Liver (tissue), 9 donors: ENCODE results near the gene SLC25A26. TPM values are rescaled to one million over a fixed set of nuclear protein-coding genes. Genes with fewer than 3 reads are reported as not detected.

Experiments used
- DNase-seq: peaks from one replicate; pipeline ENCODE4 v3.0.0-alpha.2; 2017; ENCODE audit warnings: low spot score
- H3K27ac ChIP-seq, 2 donors: one replicate each; pipeline ENCODE4 v1.7.0; 2013; ENCODE audit warnings: inconsistent platforms in 2 of 2, low read length in 2 of 2, control low read depth in 1 of 2, low read depth in 1 of 2, mild to moderate bottlenecking in 1 of 2
- H3K27me3 ChIP-seq, 4 donors: one replicate each; pipeline versions ENCODE4 v1.6.1 to v1.7.0; 2013; ENCODE audit warnings: low read length in 3 of 4, inconsistent platforms in 1 of 4, mild to moderate bottlenecking in 1 of 4, moderate library complexity in 1 of 4; ENCODE audit not compliant: control insufficient read depth in 4 of 4, insufficient read depth in 4 of 4
- H3K36me3 ChIP-seq, 4 donors: one replicate each; pipeline versions ENCODE4 v1.6.1 to v1.7.0; 2013; ENCODE audit warnings: low read length in 3 of 4, mild to moderate bottlenecking in 3 of 4, low read depth in 1 of 4, moderate library complexity in 1 of 4; ENCODE audit not compliant: control insufficient read depth in 4 of 4, insufficient read depth in 3 of 4
- H3K4me1 ChIP-seq, 4 donors: one replicate each; pipeline versions ENCODE4 v1.6.1 to v1.7.0; 2013; ENCODE audit warnings: low read length in 3 of 4, mild to moderate bottlenecking in 3 of 4, moderate library complexity in 1 of 4; ENCODE audit not compliant: control insufficient read depth in 4 of 4, insufficient read depth in 4 of 4
- H3K4me3 ChIP-seq, 3 donors: one replicate each; pipeline versions ENCODE4 v1.6.1 to v1.7.0; 2013; ENCODE audit warnings: low read length in 3 of 3, control low read depth in 1 of 3, low read depth in 1 of 3, mild to moderate bottlenecking in 1 of 3
- H3K9ac ChIP-seq, 2 donors: one replicate each; pipeline ENCODE4 v1.7.0; 2013; ENCODE audit warnings: low read length in 2 of 2, mild to moderate bottlenecking in 2 of 2, moderate library complexity in 2 of 2, control low read depth in 1 of 2, low read depth in 1 of 2
- H3K9me3 ChIP-seq, 4 donors: one replicate each; pipeline versions ENCODE4 v1.6.1 to v1.7.0; 2013; ENCODE audit warnings: low read length in 3 of 4; ENCODE audit not compliant: control insufficient read depth in 4 of 4
- ATF3 ChIP-seq: IDR thresholded peaks from 2 replicates; pipeline ENCODE4 v1.6.1; 2016; ENCODE audit warnings: antibody characterized with exemption
- CTCF ChIP-seq: fragments of 150-350 bp; IDR thresholded peaks from 2 replicates; pipeline ENCODE4 v1.5.1; 2017; ENCODE audit warnings: improper control_type of control experiment, low read depth, low read length; ENCODE audit not compliant: missing input control
- EGR1 ChIP-seq, 2 donors: IDR thresholded peaks; 2 replicates each; pipeline ENCODE4 v1.6.1; 2016 to 2018; ENCODE audit warnings: antibody characterized with exemption in 2 of 2, low read depth in 2 of 2
- FOXA1 ChIP-seq: IDR thresholded peaks from 2 replicates; pipeline ENCODE4 v1.6.1; 2016; ENCODE audit warnings: antibody characterized with exemption
- FOXA2 ChIP-seq: IDR thresholded peaks from 2 replicates; pipeline ENCODE4 v1.6.1; 2016; ENCODE audit warnings: antibody characterized with exemption
- GABPA ChIP-seq, 2 donors: IDR thresholded peaks in 1 of 2; conservative IDR thresholded peaks in 1 of 2; 2 replicates each; pipeline ENCODE4 v1.6.1; 2016; ENCODE audit warnings: antibody characterized with exemption in 2 of 2, mild to moderate bottlenecking in 1 of 2, moderate library complexity in 1 of 2
- HNF4A ChIP-seq, 2 donors: conservative IDR thresholded peaks; 2 replicates each; pipeline ENCODE4 v1.6.1; 2016; ENCODE audit warnings: antibody characterized with exemption in 2 of 2, mild to moderate bottlenecking in 2 of 2
- HNF4G ChIP-seq: IDR thresholded peaks from 2 replicates; pipeline ENCODE4 v1.6.1; 2016; ENCODE audit warnings: antibody characterized with exemption
- JUND ChIP-seq, 2 donors: IDR thresholded peaks; 2 replicates each; pipeline ENCODE4 v1.6.1; 2016; ENCODE audit warnings: antibody characterized with exemption in 2 of 2
- NR2F2 ChIP-seq: IDR thresholded peaks from 2 replicates; pipeline ENCODE4 v1.6.1; 2016; ENCODE audit warnings: antibody characterized with exemption
- RXRA ChIP-seq, 2 donors: IDR thresholded peaks; 2 replicates each; pipeline ENCODE4 v1.6.1; 2017 to 2018; ENCODE audit warnings: antibody characterized with exemption in 2 of 2, mild to moderate bottlenecking in 1 of 2
- TAF1 ChIP-seq: conservative IDR thresholded peaks from 2 replicates; pipeline ENCODE4 v1.6.1; 2016; ENCODE audit warnings: antibody characterized with exemption, mild to moderate bottlenecking
- YY1 ChIP-seq: IDR thresholded peaks from 2 replicates; pipeline ENCODE4 v1.6.1; 2016; ENCODE audit warnings: antibody characterized with exemption, mild to moderate bottlenecking
- WGBS: extraction: QIAGEN DNeasy Blood & Tissue Kit; methylation state at CpG from one replicate; pipeline ENCODE4 v1.1.7; 2013; 5-methylcytosine and 5-hydroxymethylcytosine counted together
- polyA plus RNA-seq, 2 donors: library from polyadenylated mRNA; stranded (reverse) in 1 of 2; unstranded in 1 of 2; fragments of 200-250 nt in 1 of 2; fragments of >200 nt in 1 of 2; fragmentation: Nextera tagmentation in 1 of 2; extraction: Ambion mirVana in 1 of 2; gene quantifications; one replicate each; pipeline versions ENCODE4 v1.2.1 to v1.2.3, GENCODE V29; 2013 to 2015
- total RNA-seq, 2 donors: library from RNA; depleted of rRNA; stranded (reverse); fragments of >200 nt; gene quantifications; one replicate each; pipeline ENCODE4 v1.2.3, GENCODE V29; 2014
- TF ChIP-seq, protein P1 (sequence below): IDR thresholded peaks from 2 replicates; pipeline ENCODE4 v1.6.1; 2016; ENCODE audit warnings: antibody characterized with exemption, mild to moderate bottlenecking
- TF ChIP-seq, protein P2 (sequence below): IDR thresholded peaks from 2 replicates; pipeline ENCODE4 v1.6.1; 2016; ENCODE audit warnings: antibody characterized with exemption
- donor health status: healthy.
- donor health status: healthy.
- donor health status: healthy.
- donor health status: healthy.
- donor health status: healthy.

Gene SLC25A26
- total and polyA plus RNA-seq, 4 donors = 9.9 to 21.6 (median 12.8) TPM

- Histone ChIP-seq H3K4me3 (no peak overlapping the region), H3K27me3 (no peaks in the 10 kb centered on the region), H3K4me1 (peaks cover 0 to 5% (median 2%) of the 10 kb centered on the region in 4 donors), H3K27ac (no peak overlapping the region), H3K36me3 (no peaks in the 10 kb centered on the region), H3K9me3 (no peaks in the 10 kb centered on the region), H3K9ac (no peak overlapping the region)
- no peak for DNase-seq
- WGBS = 71% methylated on average over 3 of the region's 3 CpGs
- TF ChIP-seq HNF4A (conservative IDR thresholded peaks at IDR 0.05) (no peak), RXRA (IDR thresholded peaks at IDR 0.05) (peak in 1 of 2 donors; percentile 70)
These were observed 12.6 kb upstream of the SLC25A26 start for GRCh38 chr3:66208189-66208588.

- Histone ChIP-seq H3K4me3 (no peak overlapping the region), H3K9me3 (no peaks in the 10 kb centered on the region), H3K27ac (no peak overlapping the region), H3K27me3 (no peaks in the 10 kb centered on the region), H3K9ac (no peak overlapping the region), H3K4me1 (peaks cover 0 to 1% (median 0%) of the 10 kb centered on the region in 4 donors), H3K36me3 (no peaks in the 10 kb centered on the region)
- DNase-seq = no peak
- TF ChIP-seq ATF3 (no peak), NR2F2 (no peak), JUND (IDR thresholded peaks at IDR 0.05) (no peak), GABPA (IDR thresholded peaks at IDR 0.05 in 1 of 2, conservative IDR thresholded peaks at IDR 0.05 in 1 of 2) (no peak), HNF4A (conservative IDR thresholded peaks at IDR 0.05) (no peak), YY1 (no peak)
- TF ChIP-seq, protein P1, sequence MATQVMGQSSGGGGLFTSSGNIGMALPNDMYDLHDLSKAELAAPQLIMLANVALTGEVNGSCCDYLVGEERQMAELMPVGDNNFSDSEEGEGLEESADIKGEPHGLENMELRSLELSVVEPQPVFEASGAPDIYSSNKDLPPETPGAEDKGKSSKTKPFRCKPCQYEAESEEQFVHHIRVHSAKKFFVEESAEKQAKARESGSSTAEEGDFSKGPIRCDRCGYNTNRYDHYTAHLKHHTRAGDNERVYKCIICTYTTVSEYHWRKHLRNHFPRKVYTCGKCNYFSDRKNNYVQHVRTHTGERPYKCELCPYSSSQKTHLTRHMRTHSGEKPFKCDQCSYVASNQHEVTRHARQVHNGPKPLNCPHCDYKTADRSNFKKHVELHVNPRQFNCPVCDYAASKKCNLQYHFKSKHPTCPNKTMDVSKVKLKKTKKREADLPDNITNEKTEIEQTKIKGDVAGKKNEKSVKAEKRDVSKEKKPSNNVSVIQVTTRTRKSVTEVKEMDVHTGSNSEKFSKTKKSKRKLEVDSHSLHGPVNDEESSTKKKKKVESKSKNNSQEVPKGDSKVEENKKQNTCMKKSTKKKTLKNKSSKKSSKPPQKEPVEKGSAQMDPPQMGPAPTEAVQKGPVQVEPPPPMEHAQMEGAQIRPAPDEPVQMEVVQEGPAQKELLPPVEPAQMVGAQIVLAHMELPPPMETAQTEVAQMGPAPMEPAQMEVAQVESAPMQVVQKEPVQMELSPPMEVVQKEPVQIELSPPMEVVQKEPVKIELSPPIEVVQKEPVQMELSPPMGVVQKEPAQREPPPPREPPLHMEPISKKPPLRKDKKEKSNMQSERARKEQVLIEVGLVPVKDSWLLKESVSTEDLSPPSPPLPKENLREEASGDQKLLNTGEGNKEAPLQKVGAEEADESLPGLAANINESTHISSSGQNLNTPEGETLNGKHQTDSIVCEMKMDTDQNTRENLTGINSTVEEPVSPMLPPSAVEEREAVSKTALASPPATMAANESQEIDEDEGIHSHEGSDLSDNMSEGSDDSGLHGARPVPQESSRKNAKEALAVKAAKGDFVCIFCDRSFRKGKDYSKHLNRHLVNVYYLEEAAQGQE = no peak
- 91% methylated on average over 9 of the region's 9 CpGs for WGBS
These were observed 10.0 kb upstream of the SLC25A26 start for GRCh38 chr3:66210687-66211295.

GRCh38 chr3:66211779-66212178 lies 9.0 kb upstream of the SLC25A26 start:
- peaks cover 0 to 1% (median 0%) of the 10 kb centered on the region in 4 donors for H3K4me1 ChIP-seq
- WGBS = 81% methylated on average over 4 of the region's 4 CpGs
- H3K4me3 ChIP-seq = no peak overlapping the region
- no peaks in the 10 kb centered on the region for H3K36me3 ChIP-seq
- no peak for DNase-seq
- no peak overlapping the region for H3K27ac ChIP-seq
- H3K27me3 ChIP-seq = no peaks in the 10 kb centered on the region
- H3K9ac ChIP-seq = no peak overlapping the region
- H3K9me3 ChIP-seq = no peaks in the 10 kb centered on the region
- TF ChIP-seq GABPA (IDR thresholded peaks at IDR 0.05 in 1 of 2, conservative IDR thresholded peaks at IDR 0.05 in 1 of 2) (no peak), HNF4G (no peak), YY1 (no peak), FOXA2 (no peak), NR2F2 (no peak), HNF4A (conservative IDR thresholded peaks at IDR 0.05) (no peak), TAF1 (no peak), JUND (IDR thresholded peaks at IDR 0.05) (no peak), CTCF (no peak), EGR1 (IDR thresholded peaks at IDR 0.05; ENCODE audit: low read depth in 2 of 2) (no peak), FOXA1 (no peak), RXRA (IDR thresholded peaks at IDR 0.05) (no peak), ATF3 (no peak)
- TF ChIP-seq, protein P1 = no peak
- TF ChIP-seq, protein P2, sequence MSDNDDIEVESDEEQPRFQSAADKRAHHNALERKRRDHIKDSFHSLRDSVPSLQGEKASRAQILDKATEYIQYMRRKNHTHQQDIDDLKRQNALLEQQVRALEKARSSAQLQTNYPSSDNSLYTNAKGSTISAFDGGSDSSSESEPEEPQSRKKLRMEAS = no peak
